GM12864 (cell line): ENCODE measurements around the gene ABCG1.

Experiments
- DNase-seq: peaks from one replicate; pipeline ENCODE4 v3.0.0-alpha.2; 2011; ENCODE audit warnings: low read depth
- H3K4me3 ChIP-seq: 2 replicates; pipeline ENCODE4 v1.5.1; 2011; ENCODE audit warnings: mild to moderate bottlenecking, low read depth, low read length, control low read depth
- CTCF ChIP-seq: IDR thresholded peaks from 2 replicates; pipeline ENCODE4 v1.5.1; 2011; ENCODE audit warnings: low read depth, mild to moderate bottlenecking, moderate library complexity, low read length, control low read depth, inconsistent platforms; ENCODE audit errors: missing control alignments

ABCG1 gene

GRCh38 chr21:42293649-42294272 lies 74.8 kb downstream of the ABCG1 start:
- TF ChIP-seq CTCF: no peak
- H3K4me3 ChIP-seq: no peak overlapping the region
- no peak for DNase-seq

GRCh38 chr21:42294273-42294880 lies 75.4 kb downstream of the ABCG1 start:
- no peak for TF ChIP-seq CTCF
- no peak for DNase-seq
- no peak overlapping the region for H3K4me3 ChIP-seq

- TF ChIP-seq CTCF: no peak
- H3K4me3 ChIP-seq: no peak overlapping the region
Observed at GRCh38 chr21:42295845-42296244, 76.9 kb downstream of the ABCG1 start.

GRCh38 chr21:42296501-42296900 lies 77.6 kb downstream of the ABCG1 start:
- DNase-seq: no peak
- TF ChIP-seq CTCF: no peak
- H3K4me3 ChIP-seq: no peak overlapping the region

More at GRCh38 chr21:42295845-42296244, 76.9 kb downstream of the ABCG1 start:
- no peak for DNase-seq

- no peak overlapping the region for H3K4me3 ChIP-seq
- no peak for DNase-seq
- TF ChIP-seq CTCF: no peak
Observed at GRCh38 chr21:42297377-42297776, 78.4 kb downstream of the ABCG1 start.

GRCh38 chr21:42298237-42298636 lies 79.3 kb downstream of the ABCG1 start:
- no peak overlapping the region for H3K4me3 ChIP-seq
- no peak for TF ChIP-seq CTCF
- no peak for DNase-seq

- H3K4me3 ChIP-seq: no peak overlapping the region
- no peak for TF ChIP-seq CTCF
- DNase-seq: no peak
Observed at GRCh38 chr21:42298657-42299056, 79.7 kb downstream of the ABCG1 start.
